Right lobe of liver (tissue), 4 donors: ENCODE measurements around the gene GAS6.

Source experiments
- CTCF ChIP-seq, 4 donors: fragments of 200-600 bp in 3 of 4; fragments of 450-650 bp in 1 of 4; IDR thresholded peaks; one replicate each; pipeline versions ENCODE4 v1.5.1 to v1.8.0; 2016 to 2022; ENCODE audit warnings: antibody characterized with exemption in 4 of 4, mild to moderate bottlenecking in 2 of 4
- POLR2A ChIP-seq: fragments of 450-650 bp; IDR thresholded peaks from one replicate; pipeline ENCODE4 v1.6.1; 2017; ENCODE audit warnings: antibody characterized with exemption, mild to moderate bottlenecking
- donor health status: DM: no; HTN: no; CAD: no.
- donor health status: DM: no; HTN: no; CAD: no.
- donor health status: DM: no; HTN: yes; CAD: no.

- no peak for TF ChIP-seq CTCF (IDR thresholded peaks at IDR 0.05)
- no peak for TF ChIP-seq POLR2A
Observed at GRCh38 chr13:113787694-113788093, 76.2 kb downstream of the GAS6 start.
